Measurements from ENCODE around the gene C4orf54.

- no peak for TF ChIP-seq CTCF (IDR thresholded peaks at IDR 0.05; ENCODE audit: borderline replicate concordance, extremely low read depth, low read length, poor library complexity, severe bottlenecking)
- no peak for TF ChIP-seq EZH2 (IDR thresholded peaks at IDR 0.05; ENCODE audit: borderline replicate concordance, low read depth, low read length, severe bottlenecking)
Observed at GRCh38 chr4:99634742-99635360, 22.8 kb downstream of the C4orf54 start.

All from DND-41 (cell line).